ENCODE data around the gene COL6A2.
"Not testable (repeated sequence)": the region's sequence is repeated elsewhere in the genome, so short reads cannot be mapped to it uniquely, and the experiment has no call there.

COL6A2 gene

DNA sequence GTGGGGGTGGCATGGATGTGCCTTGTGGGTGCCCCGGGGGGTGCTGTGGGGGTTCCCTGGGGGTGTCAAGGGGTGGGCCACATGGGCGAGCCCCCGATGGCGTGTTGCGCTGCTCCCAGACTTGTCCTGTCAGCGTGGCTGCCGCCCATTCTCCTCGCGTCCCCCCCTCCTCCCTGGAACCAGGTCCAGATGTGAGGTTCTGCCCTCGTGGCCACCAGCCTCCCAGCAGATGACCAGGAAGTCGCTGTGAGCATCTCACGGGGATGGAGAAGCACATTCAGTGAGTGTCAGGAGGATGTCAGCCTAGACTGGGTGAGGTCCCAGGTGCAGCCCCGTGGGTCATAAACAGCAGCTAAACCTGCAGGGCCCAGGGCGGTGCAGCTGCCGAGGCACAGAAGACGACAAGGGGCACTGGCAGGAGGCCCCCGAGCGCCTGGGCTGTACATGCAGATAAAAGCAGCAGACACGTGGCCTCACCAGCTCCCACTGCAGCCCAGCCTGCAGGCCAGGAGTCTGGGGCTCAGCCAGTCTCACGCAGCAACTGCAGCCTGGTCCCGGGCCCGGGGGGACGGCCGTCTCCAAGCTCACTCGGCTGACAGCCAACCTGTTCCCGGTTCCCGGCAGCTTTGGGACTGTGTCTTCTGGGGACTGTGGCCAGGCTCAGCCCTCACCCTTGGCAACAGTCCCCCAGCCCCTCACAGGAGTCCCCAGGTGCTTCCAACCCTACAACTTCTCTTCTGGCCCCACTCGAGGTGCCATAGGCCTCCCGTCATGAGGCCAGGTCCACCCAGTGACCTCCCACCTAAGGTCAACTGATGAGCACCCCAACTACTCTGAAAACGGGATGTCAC lies 17.5 kb upstream of the COL6A2 start:
- no peak for TF ChIP-seq ZNF274 (IDR thresholded peaks at IDR 0.05; ENCODE audit: low read depth, low read length)
- no peak overlapping the region for H3K4me3 ChIP-seq (ENCODE audit: low read length)

DNA sequence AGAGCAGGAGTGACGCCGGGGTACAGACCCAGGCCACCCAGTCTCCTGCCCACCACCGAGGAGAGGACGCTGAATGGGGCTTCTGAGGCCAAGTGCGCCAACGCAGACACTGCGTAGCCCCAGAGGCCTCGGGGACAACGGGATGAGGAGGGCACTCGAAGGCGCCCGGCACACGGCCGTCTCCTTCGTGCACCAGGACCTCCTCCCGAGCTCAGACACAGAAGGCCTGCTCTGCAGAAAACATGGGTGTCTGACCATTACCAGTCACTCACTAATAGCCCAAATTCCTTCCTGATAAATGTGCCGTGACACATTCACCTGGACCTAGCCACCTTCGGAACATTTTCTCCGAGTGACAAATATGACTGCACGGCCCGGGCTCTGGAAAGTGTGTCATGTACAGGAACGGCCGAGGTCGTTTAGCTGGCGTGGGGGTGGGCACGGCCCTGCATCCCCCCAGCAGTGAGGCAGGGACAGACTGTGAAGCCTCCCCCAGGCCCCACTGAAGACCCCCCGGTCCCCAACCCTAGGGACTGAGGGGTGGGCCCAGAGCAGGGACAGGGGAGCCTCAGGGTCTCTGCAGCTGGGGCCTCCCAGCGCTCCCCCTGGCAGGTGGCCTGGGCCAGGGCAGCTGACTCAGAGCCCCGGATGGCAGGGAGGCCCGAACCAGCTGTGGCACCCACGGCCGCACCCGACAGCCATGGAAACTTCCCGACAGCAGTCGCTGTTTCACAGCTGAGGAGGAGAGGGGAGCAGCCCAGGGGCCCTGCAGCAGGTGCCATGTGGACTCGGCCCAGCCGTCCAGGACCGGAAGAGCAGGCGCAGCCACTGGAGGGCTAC lies 16.7 kb upstream of the COL6A2 start:
- TF ChIP-seq ZNF274 (IDR thresholded peaks at IDR 0.05; ENCODE audit: low read depth, low read length) = no peak

DNA sequence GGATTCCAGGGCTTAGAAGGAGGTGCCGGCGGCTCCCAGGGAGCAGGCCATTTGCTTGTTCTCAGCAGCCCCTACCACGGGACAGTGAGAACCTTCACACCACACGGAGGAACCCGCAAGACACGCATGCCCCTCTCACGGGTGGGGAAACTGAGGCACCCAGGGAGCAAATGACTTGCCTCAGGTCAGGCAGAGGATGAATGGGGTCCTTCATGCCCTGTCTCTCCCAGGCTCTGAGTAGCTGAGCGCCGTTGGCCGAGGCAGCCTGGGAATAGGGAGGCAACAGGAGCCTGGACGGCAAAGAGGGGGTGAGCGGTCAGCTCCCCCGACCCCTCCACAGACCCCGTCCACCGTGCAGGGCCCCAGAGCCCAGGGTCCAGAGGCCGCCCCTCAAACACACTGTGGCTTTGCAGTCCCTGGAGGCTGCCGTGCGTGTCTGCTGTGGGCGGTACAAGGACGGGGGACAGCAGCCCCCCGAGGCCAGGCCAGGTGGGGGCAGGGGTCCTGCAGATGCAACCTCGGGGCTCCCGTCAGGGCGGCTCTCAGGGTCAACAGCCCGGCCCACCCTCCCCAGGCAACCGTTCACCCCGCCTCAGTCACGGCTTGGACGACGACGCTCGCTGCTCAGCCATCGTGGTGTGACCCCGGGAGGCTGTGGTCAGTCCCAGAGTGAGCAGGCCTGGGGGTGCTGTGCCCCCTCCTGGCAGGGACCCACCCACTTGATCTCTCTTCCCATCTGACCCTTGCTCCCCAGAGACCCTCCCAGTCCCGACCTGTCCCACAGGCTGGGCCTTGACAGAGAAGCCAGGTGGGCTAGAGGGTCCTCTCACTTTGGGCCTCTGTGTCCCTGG lies 15.8 kb upstream of the COL6A2 start:
- H3K4me3 ChIP-seq (ENCODE audit: low read length) = no peak overlapping the region
- no peak for TF ChIP-seq ZNF274 (IDR thresholded peaks at IDR 0.05; ENCODE audit: low read depth, low read length)

More for the DNA sequence above, 16.7 kb upstream of the COL6A2 start:
- H3K4me3 ChIP-seq (ENCODE audit: low read length) = no peak overlapping the region

DNA sequence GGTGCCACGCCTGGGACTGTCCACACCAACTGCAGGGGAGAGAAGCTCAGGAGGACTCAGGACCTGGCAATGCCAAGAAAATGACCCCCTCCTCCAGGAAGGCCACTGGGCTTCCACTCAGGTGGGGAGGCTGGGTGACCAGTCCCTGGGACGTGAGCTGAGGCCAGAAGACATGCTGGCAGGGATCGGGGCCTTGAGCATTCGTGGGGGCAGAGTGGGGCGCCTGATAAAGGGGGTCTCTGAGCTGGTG lies 15.3 kb upstream of the COL6A2 start:
- no peak for TF ChIP-seq ZNF274 (IDR thresholded peaks at IDR 0.05; ENCODE audit: low read depth, low read length)

GRCh38 chr21:46082963-46083790 lies 14.7 kb upstream of the COL6A2 start:
- no peak for TF ChIP-seq ZNF274 (IDR thresholded peaks at IDR 0.05; ENCODE audit: low read depth, low read length)
- no peak overlapping the region for H3K4me3 ChIP-seq (ENCODE audit: low read length)

More for the DNA sequence above, 15.3 kb upstream of the COL6A2 start:
- H3K4me3 ChIP-seq (ENCODE audit: low read length) = no peak overlapping the region

DNA sequence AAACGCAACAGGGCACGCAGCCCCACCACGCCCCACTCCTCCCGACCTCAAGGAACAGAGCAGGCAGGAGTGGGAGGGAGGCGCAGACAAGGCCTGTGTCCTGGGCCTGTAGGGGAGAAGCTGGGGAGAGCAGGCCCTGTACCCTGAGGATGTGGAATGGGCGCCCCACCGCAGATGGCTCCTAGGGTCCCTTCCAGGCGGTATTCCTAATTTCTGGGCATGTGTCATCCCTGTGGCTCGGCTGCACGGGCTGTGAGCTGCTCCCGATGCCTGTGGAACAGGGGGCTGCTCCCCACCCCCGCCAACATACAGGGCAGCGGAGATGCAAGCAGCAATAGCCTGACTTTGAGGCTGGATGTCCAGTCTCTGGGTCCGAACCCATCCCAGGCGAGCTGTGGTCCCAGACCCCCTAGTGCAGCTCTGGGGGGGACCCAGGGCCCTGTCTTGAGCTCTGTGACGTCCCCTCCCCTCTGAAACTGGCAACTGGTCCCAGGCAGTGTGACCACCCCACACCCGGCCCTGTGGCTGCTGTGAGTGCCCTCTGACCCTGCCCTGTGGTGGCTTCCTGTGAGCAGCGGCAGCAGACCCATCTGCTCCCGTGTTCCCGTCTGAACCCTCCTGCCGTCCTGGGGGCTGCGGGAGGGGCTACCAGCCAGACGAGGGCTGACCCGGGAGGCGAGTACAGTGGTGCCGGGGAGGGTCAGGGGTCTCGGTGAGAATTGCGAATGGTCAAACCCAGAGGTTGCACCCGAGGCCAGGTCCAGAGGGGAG lies 13.9 kb upstream of the COL6A2 start:
- no peak for TF ChIP-seq ZNF274 (IDR thresholded peaks at IDR 0.05; ENCODE audit: low read depth, low read length)
- no peak overlapping the region for H3K4me3 ChIP-seq (ENCODE audit: low read length)

DNA sequence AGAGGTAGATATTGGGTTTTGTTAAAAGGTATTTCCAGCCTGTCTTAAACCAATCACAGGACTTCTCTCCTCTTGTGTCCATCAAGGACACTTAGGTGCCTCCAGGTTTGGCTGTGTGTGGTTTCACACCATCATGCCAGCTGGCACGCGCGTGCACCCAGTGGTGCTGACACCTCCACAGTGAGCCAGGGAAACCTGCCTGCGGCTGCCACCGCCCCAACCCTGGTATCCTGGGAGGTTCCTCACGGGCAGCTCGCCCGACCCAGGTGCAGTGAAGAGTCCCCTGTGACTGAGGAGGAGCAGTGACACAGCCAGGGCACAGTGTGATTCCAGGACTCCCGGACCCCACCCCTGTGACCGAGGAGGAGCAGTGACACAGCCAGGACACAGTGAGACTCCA lies 13.2 kb upstream of the COL6A2 start:
- no peak overlapping the region for H3K4me3 ChIP-seq (ENCODE audit: low read length)
- TF ChIP-seq ZNF274 (IDR thresholded peaks at IDR 0.05; ENCODE audit: low read depth, low read length) = no peak

DNA sequence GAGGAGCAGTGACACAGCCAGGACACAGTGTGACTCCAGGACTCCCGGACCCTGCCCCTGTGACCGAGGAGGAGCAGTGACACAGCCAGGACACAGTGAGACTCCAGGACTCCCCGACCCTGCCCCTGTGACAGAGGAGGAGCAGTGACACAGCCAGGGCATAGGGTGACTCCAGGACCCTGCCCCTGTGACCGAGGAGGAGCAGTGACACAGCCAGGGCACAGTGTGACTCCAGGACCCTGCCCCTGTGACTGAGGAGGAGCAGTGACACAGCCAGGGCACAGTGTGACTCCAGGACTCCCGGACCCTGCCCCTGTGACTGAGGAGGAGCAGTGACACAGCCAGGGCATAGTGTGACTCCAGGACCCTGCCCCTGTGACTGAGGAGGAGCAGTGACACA lies 12.7 kb upstream of the COL6A2 start:
- H3K4me3 ChIP-seq (ENCODE audit: low read length) = not testable (repeated sequence)

GRCh38 chr21:46087641-46088040 lies 10.3 kb upstream of the COL6A2 start:
- no peak overlapping the region for H3K4me3 ChIP-seq (ENCODE audit: low read length)
- TF ChIP-seq ZNF274 (IDR thresholded peaks at IDR 0.05; ENCODE audit: low read depth, low read length) = no peak

DNA sequence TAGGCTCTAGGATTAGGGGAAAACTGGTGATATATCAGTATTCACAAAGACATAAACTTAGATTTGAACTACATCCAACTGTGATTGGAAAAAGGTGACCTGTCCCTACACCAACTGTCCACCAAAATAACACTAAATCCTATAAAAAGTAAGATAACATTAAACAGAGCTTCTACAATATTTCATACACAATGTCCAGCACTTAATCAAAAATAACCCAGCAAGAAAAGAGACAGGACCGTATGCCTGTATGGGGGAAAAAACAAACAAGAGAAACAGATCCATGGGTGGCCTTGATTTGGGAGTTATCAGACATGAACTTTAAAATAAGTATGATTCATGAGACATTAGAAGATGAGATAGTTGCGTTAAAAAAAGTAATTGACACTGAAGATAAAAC lies 9.7 kb upstream of the COL6A2 start:
- H3K4me3 ChIP-seq (ENCODE audit: low read length) = no peak overlapping the region
- no peak for TF ChIP-seq ZNF274 (IDR thresholded peaks at IDR 0.05; ENCODE audit: low read depth, low read length)

GRCh38 chr21:46089285-46089684 lies 8.6 kb upstream of the COL6A2 start:
- no peak for TF ChIP-seq ZNF274 (IDR thresholded peaks at IDR 0.05; ENCODE audit: low read depth, low read length)
- H3K4me3 ChIP-seq (ENCODE audit: low read length) = no peak overlapping the region

DNA sequence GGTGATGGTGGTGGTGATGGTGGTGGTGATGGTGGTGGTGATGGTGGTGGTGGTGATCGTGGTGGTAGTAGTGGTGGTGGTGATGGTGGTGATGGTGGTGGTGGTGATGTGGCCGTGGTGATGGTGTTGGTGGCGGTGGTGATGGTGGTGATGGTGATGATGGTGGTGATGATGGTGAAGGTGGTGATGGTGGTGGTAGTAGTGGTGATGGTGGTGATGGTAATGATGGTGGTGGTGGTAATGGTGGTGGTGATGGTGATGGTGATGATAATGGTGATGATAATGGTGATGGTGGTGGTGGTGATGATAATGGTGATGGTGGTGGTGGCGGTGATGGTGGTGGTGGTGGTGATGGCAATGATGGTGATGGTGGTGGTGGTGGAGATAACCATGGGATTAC lies 6.8 kb upstream of the COL6A2 start:
- TF ChIP-seq ZNF274 (IDR thresholded peaks at IDR 0.05; ENCODE audit: low read depth, low read length) = no peak

GRCh38 chr21:46091631-46092025 lies 6.3 kb upstream of the COL6A2 start:
- no peak for TF ChIP-seq ZNF274 (IDR thresholded peaks at IDR 0.05; ENCODE audit: low read depth, low read length)
- H3K4me3 ChIP-seq (ENCODE audit: low read length) = no peak overlapping the region

More for the DNA sequence above, 6.8 kb upstream of the COL6A2 start:
- no peak overlapping the region for H3K4me3 ChIP-seq (ENCODE audit: low read length)
